ENCODE results near the gene NOX3.
"Not testable (repeated sequence)": the region's sequence is repeated elsewhere in the genome, so short reads cannot be mapped to it uniquely, and the experiment has no call there.

NOX3 gene, protein sequence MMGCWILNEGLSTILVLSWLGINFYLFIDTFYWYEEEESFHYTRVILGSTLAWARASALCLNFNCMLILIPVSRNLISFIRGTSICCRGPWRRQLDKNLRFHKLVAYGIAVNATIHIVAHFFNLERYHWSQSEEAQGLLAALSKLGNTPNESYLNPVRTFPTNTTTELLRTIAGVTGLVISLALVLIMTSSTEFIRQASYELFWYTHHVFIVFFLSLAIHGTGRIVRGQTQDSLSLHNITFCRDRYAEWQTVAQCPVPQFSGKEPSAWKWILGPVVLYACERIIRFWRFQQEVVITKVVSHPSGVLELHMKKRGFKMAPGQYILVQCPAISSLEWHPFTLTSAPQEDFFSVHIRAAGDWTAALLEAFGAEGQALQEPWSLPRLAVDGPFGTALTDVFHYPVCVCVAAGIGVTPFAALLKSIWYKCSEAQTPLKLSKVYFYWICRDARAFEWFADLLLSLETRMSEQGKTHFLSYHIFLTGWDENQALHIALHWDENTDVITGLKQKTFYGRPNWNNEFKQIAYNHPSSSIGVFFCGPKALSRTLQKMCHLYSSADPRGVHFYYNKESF

GRCh38 chr6:155455766-155456165 lies at the start of gene NOX3:
TSS of gene NOX3 (minus strand) at chr6:155455839. CDS start at chr6:155455800, 39 bp downstream.
- no peaks in the 10 kb centered on the region for H3K9me3 Mint-ChIP-seq
- no peaks in the 10 kb centered on the region for H3K4me1 Mint-ChIP-seq (ENCODE audit: low read depth)
- H3K27me3 Mint-ChIP-seq (ENCODE audit: low read depth) = peaks cover 4% of the 10 kb centered on the region
- H3K27ac Mint-ChIP-seq = no peak within 1 kb of the TSS
- H3K36me3 Mint-ChIP-seq (ENCODE audit: low read depth) = no peaks in the 10 kb centered on the region
- DNase-seq (ENCODE audit: low spot score) = no peak
- H3K4me3 Mint-ChIP-seq = no peak within 1 kb of the TSS

DNA sequence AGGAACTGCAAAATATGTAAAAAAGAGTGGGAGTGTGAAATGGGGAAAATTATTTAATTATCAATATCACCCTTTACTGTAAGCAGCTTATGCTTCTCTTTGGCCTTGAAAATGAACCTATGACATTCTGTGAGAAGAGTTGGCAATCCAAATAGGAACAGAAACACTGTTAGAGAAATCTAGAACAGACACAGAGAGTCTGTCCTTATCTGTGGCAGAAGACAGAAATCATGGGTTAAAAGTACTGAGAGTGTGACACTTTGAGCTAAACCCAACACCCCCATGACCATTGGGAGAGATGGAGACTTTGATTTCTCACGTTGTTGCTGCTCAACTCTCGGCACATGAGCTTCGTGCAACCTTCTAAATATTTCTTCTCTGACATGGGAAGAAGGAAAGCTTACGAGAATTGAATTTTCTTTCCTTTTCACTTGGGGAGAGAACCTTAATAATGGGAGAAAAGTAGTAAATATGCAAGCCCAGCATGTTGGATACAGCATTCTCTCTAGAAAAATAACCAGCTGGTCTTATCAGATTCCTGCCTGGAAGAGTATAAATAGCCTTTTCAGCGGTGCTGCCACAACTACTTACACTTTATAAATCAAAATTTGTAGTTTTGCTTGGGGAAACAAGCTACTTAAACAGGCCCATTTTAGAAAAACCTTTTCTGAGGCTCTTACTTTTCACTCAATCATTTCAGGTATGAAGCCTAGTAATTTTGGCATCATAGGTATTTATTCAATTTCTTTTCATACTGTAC lies 49.4 kb upstream of the NOX3 start:
- no peak for DNase-seq (ENCODE audit: low spot score)
- H3K4me1 Mint-ChIP-seq (ENCODE audit: low read depth) = no peaks in the 10 kb centered on the region
- no peak overlapping the region for H3K4me3 Mint-ChIP-seq
- peaks cover 11% of the 10 kb centered on the region for H3K9me3 Mint-ChIP-seq
- H3K36me3 Mint-ChIP-seq (ENCODE audit: low read depth) = no peaks in the 10 kb centered on the region
- no peak overlapping the region for H3K27ac Mint-ChIP-seq
- H3K27me3 Mint-ChIP-seq (ENCODE audit: low read depth) = no peaks in the 10 kb centered on the region

DNA sequence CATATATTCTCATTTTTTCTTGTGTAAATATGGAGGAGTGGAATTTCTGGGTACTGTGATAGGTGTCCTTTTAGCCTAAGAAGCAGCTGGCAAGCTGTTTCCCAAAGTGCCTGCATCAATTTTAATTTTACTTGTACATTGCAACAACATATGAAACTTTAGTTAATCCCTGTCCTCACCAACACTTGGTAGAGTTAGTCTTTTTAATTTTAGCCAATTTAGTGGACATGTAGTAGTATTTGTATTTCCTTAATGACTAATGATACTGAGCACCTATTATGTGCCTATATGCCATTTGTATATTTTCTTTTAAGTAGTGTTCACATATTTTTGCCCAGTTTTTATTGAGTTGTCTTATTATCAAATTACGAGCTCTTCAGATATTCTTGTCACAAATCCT lies 46.8 kb upstream of the NOX3 start:
- peaks cover 11% of the 10 kb centered on the region for H3K9me3 Mint-ChIP-seq
- DNase-seq (ENCODE audit: low spot score) = no peak
- H3K4me3 Mint-ChIP-seq = no peak overlapping the region
- H3K36me3 Mint-ChIP-seq (ENCODE audit: low read depth) = no peaks in the 10 kb centered on the region
- H3K27ac Mint-ChIP-seq = no peak overlapping the region
- no peaks in the 10 kb centered on the region for H3K27me3 Mint-ChIP-seq (ENCODE audit: low read depth)
- H3K4me1 Mint-ChIP-seq (ENCODE audit: low read depth) = no peaks in the 10 kb centered on the region

DNA sequence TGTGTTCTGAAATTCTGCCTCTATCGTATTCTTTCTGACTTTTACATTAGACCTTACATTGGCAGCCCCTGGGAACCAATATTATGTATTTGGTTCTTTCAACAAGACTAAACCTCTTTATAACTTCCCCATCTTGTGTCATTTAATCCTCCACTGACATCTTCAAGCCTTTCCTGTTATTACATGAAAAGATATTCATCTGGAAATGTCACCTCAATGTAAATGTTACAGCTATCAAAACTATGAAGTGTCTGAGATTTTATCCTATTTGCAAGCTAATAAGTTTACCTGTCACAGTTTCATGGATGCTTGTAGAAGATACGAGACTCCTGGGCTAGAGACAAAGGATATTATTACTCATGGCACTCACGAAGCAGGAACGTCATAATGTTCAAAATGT lies 43.9 kb upstream of the NOX3 start:
- DNase-seq (ENCODE audit: low spot score) = no peak
- H3K36me3 Mint-ChIP-seq (ENCODE audit: low read depth) = no peaks in the 10 kb centered on the region
- no peak overlapping the region for H3K27ac Mint-ChIP-seq
- H3K4me3 Mint-ChIP-seq = no peak overlapping the region
- H3K4me1 Mint-ChIP-seq (ENCODE audit: low read depth) = no peaks in the 10 kb centered on the region
- H3K9me3 Mint-ChIP-seq = peaks cover 11% of the 10 kb centered on the region
- no peaks in the 10 kb centered on the region for H3K27me3 Mint-ChIP-seq (ENCODE audit: low read depth)

GRCh38 chr6:155498370-155498769 lies 42.7 kb upstream of the NOX3 start:
- no peak for DNase-seq (ENCODE audit: low spot score)
- Mint-ChIP-seq H3K9me3 (peaks cover 7% of the 10 kb centered on the region), H3K36me3 (ENCODE audit: low read depth) (no peaks in the 10 kb centered on the region), H3K27me3 (ENCODE audit: low read depth) (no peaks in the 10 kb centered on the region), H3K4me3 (no peak overlapping the region), H3K27ac (no peak overlapping the region), H3K4me1 (ENCODE audit: low read depth) (no peaks in the 10 kb centered on the region)

- H3K9me3 Mint-ChIP-seq = peaks cover under 1% of the 10 kb centered on the region
- H3K27me3 Mint-ChIP-seq (ENCODE audit: low read depth) = no peaks in the 10 kb centered on the region
- no peaks in the 10 kb centered on the region for H3K36me3 Mint-ChIP-seq (ENCODE audit: low read depth)
- no peak for DNase-seq (ENCODE audit: low spot score)
- no peak overlapping the region for H3K27ac Mint-ChIP-seq
- H3K4me3 Mint-ChIP-seq = no peak overlapping the region
- H3K4me1 Mint-ChIP-seq (ENCODE audit: low read depth) = no peaks in the 10 kb centered on the region
These were observed 41.6 kb upstream of the NOX3 start for GRCh38 chr6:155497273-155497672.

DNA sequence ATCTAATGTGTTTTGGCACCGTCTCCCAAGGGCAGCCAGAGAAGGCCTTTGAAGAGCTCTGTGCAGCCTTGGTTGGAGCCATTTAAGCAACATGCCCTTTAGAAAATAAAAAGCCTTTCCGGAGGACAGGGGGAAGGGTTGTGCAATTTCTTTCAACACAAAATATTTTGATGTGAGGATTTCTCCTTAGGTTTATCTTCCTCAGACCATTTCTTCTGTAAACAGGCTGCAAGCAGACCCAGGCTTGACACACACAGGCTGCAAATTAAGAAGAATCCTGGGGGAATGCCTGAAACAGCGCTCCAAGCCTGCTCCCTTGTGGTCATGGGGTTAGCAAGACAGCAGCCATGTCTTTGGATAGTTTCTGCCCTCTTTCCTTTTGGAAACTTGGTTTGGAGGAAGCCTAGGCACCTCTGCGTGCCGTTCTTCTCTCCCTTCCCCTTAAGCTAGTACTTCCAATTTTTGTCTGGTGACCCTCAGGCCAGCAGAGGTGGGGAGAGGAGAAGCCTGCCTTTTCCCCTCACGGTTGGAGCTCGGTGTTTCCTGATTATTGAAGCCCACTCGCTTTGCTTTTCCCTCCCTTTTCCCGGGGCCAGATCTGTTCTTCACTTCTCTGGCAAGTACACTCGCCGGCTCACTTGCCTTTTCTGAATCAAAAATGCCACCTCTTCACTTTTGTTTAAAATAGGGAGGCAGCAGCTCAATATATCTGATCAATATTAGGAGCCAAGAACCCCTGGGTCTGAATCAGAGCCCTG lies 39.6 kb upstream of the NOX3 start:
- Mint-ChIP-seq H3K9me3 (no peaks in the 10 kb centered on the region), H3K36me3 (ENCODE audit: low read depth) (no peaks in the 10 kb centered on the region)
- no peak for DNase-seq (ENCODE audit: low spot score)

DNA sequence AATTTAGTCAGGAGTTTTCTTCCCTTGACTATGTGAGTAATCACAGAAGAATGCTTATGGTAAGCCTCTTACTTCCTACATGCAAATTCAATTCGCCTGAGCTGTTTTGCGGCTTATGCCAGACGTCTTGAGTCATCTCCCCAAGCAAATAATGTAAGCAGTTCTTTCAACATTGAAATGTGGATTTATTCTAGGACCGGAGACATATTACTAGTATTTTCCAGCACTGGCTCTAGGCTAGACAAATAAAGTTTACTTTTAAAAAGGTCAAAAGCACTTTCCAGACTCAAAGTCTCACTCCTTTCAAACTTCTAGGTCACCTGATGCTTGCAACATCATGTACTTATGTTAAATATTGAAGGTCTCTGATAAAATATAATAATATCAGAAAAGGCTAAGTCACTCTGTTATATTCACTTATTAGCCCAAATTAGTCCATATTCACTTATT lies 38.1 kb upstream of the NOX3 start:
- DNase-seq (ENCODE audit: low spot score) = peak; percentile 18
- no peaks in the 10 kb centered on the region for H3K9me3 Mint-ChIP-seq
- H3K36me3 Mint-ChIP-seq (ENCODE audit: low read depth) = no peaks in the 10 kb centered on the region
- no peaks in the 10 kb centered on the region for H3K4me1 Mint-ChIP-seq (ENCODE audit: low read depth)
- H3K27ac Mint-ChIP-seq = no peak overlapping the region
- no peak overlapping the region for H3K4me3 Mint-ChIP-seq
- no peaks in the 10 kb centered on the region for H3K27me3 Mint-ChIP-seq (ENCODE audit: low read depth)

More for the DNA sequence above, 39.6 kb upstream of the NOX3 start:
- no peaks in the 10 kb centered on the region for H3K27me3 Mint-ChIP-seq (ENCODE audit: low read depth)
- H3K4me3 Mint-ChIP-seq = no peak overlapping the region
- H3K4me1 Mint-ChIP-seq (ENCODE audit: low read depth) = no peaks in the 10 kb centered on the region
- no peak overlapping the region for H3K27ac Mint-ChIP-seq

DNA sequence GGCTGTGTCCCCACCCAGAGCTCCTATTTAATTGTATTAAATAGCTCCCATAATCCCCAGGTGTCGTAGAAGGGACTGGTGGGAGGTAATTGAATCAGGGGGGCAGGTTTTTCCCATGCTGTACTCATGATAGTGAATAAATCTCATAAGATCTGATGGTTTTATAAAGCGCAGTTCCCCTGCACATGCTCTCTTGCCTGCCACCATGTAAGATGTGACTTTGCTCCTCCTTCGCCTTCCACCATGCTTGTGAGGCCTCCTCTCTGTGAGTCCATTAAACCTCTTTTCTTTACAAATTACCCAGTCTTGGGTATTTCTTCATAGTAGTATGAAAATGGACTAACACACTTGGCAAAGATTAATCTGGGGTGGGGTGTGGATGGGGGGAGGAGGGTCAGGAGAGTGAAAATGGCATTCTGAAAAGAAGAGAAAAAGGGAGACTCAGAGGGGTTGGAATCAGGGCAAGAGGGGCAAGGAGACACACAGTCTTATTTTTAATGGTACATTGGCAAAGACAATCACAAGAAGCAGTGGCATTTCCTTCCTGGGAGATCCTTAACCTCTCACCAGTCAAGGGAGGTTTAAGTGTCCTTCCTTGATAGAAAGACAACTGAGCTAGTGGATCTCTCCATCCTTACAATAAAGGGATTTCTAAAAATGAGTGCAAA lies 37.5 kb upstream of the NOX3 start:
- no peak for DNase-seq (ENCODE audit: low spot score)
- Mint-ChIP-seq H3K4me3 (no peak overlapping the region), H3K9me3 (no peaks in the 10 kb centered on the region), H3K27me3 (ENCODE audit: low read depth) (no peaks in the 10 kb centered on the region), H3K27ac (no peak overlapping the region), H3K4me1 (ENCODE audit: low read depth) (no peaks in the 10 kb centered on the region), H3K36me3 (ENCODE audit: low read depth) (no peaks in the 10 kb centered on the region)

- no peaks in the 10 kb centered on the region for H3K9me3 Mint-ChIP-seq
- no peak overlapping the region for H3K4me3 Mint-ChIP-seq
- H3K27me3 Mint-ChIP-seq (ENCODE audit: low read depth) = no peaks in the 10 kb centered on the region
- DNase-seq (ENCODE audit: low spot score) = no peak
- no peak overlapping the region for H3K27ac Mint-ChIP-seq
- no peaks in the 10 kb centered on the region for H3K36me3 Mint-ChIP-seq (ENCODE audit: low read depth)
- H3K4me1 Mint-ChIP-seq (ENCODE audit: low read depth) = no peaks in the 10 kb centered on the region
These were observed 36.6 kb upstream of the NOX3 start for GRCh38 chr6:155492061-155492735.

GRCh38 chr6:155491421-155491820 lies 35.8 kb upstream of the NOX3 start:
- H3K36me3 Mint-ChIP-seq (ENCODE audit: low read depth) = no peaks in the 10 kb centered on the region
- no peaks in the 10 kb centered on the region for H3K4me1 Mint-ChIP-seq (ENCODE audit: low read depth)
- H3K27ac Mint-ChIP-seq = no peak overlapping the region
- H3K9me3 Mint-ChIP-seq = no peaks in the 10 kb centered on the region
- DNase-seq (ENCODE audit: low spot score) = no peak
- no peak overlapping the region for H3K4me3 Mint-ChIP-seq
- H3K27me3 Mint-ChIP-seq (ENCODE audit: low read depth) = no peaks in the 10 kb centered on the region

DNA sequence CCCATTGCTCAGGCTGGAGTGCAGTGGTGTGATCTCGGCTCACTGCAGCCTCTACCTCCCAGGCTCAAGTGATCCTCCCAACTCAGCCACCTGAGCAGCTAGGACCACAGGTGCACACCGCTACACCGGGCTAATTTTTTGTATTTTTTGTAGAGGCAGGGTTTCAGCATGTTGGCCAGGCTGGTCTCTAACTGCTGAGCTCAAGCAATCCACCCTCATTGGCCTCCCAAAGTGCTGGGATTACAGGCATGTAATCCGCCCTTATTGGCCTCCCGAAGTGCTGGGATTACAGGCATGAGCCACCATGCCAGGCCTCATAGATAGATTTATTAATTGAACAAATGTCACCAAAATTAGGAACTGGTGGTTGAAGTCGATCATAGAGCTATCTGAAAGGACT lies 32.6 kb upstream of the NOX3 start:
- not testable (repeated sequence) for H3K4me3 Mint-ChIP-seq; H3K36me3 Mint-ChIP-seq (ENCODE audit: low read depth); H3K27ac Mint-ChIP-seq; H3K9me3 Mint-ChIP-seq; H3K27me3 Mint-ChIP-seq (ENCODE audit: low read depth); DNase-seq (ENCODE audit: low spot score); H3K4me1 Mint-ChIP-seq (ENCODE audit: low read depth)

Data from T-helper 2 cell treated with Interferon-gamma antibody and Interleukin-4, amounts not matched to agents 5 μg/mL and 100 μg/mL, for 36 hours (primary cell).